GM23248 (cell line): ENCODE measurements around the gene WDPCP.

ENCODE experiments used
- EZH2 ChIP-seq: fragments of 200-600 bp; sonication (generic); IDR thresholded peaks from 2 replicates; pipeline ENCODE4 v1.6.1; 2018; ENCODE audit warnings: antibody characterized with exemption, mild to moderate bottlenecking; ENCODE audit not compliant: insufficient read depth, poor library complexity, severe bottlenecking
- EZH2phosphoT487 ChIP-seq: fragments of 200-600 bp; sonication (generic); IDR thresholded peaks from 2 replicates; pipeline ENCODE4 v1.6.1; 2018; ENCODE audit warnings: antibody characterized with exemption, moderate library complexity, mild to moderate bottlenecking, low read depth; ENCODE audit not compliant: insufficient read depth

DNA sequence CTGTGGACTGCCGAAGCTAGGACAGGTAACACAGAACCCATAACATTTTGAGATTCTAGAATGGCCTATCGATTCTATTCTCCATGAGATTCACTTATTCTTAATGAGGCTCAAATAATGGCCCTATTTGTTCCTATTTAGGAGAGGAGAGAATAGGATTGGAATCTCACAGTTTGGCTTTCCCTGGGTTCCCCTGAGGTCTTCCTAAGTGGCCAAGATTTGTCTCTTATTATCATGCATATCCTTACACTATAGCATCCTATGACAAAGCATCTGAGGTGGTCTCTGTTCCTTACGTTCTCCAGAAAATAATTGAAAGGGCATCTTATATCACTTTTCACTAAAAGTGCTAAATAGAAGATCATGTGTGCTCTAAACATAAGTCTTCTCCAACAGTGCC is 9.5 kb downstream of the WDPCP start:
- no peak for TF ChIP-seq EZH2phosphoT487
- TF ChIP-seq EZH2: no peak
